SK-N-SH treated with all-trans-retinoic acid at 6 μM for 48 hours (cell line): Measurements from ENCODE around the gene CGN.

Experiments
- ATAC-seq: fragments of 200-7000 bp; cut with Tn5 transposase; 3 replicates; pipeline ENCODE4 v1.9.1; 2020; ENCODE audit warnings: mild to moderate bottlenecking, moderate library complexity
- ARNTL ChIP-seq: fragments of 450-650 bp; formaldehyde crosslinking; IDR thresholded peaks from 2 replicates; pipeline ENCODE4 v1.5.0; 2020; ENCODE audit warnings: low read depth, mild to moderate bottlenecking, moderate library complexity, borderline replicate concordance
- BACH2 ChIP-seq: fragments of 250-450 bp; sonication (Bioruptor Pico); IDR thresholded peaks from 2 replicates; pipeline ENCODE4 v1.9.0; 2021; ENCODE audit warnings: mild to moderate bottlenecking, borderline replicate concordance
- CSDC2 ChIP-seq: fragments of 250-450 bp; sonication (Bioruptor Pico); IDR thresholded peaks from 2 replicates; pipeline ENCODE4 v1.5.0; 2020; ENCODE audit warnings: mild to moderate bottlenecking, moderate library complexity
- ESRRG ChIP-seq: fragments of 250-450 bp; sonication (Bioruptor Pico); IDR thresholded peaks from 2 replicates; pipeline ENCODE4 v1.6.1; 2021; ENCODE audit warnings: mild to moderate bottlenecking
- GLIS3 ChIP-seq: fragments of 250-450 bp; sonication (Bioruptor Pico); IDR thresholded peaks from 2 replicates; pipeline ENCODE4 v1.5.0; 2020; ENCODE audit warnings: mild to moderate bottlenecking, moderate library complexity
- ISL1 ChIP-seq: fragments of 250-450 bp; sonication (Bioruptor Pico); IDR thresholded peaks from 2 replicates; pipeline ENCODE4 v2.1.2; 2022; ENCODE audit warnings: mild to moderate bottlenecking, moderate library complexity
- OSR1 ChIP-seq: fragments of 250-450 bp; sonication (Bioruptor Pico); IDR thresholded peaks from 2 replicates; pipeline ENCODE4 v1.8.0; 2022; ENCODE audit warnings: moderate library complexity, mild to moderate bottlenecking, inconsistent platforms
- PPARA ChIP-seq: fragments of 250-450 bp; sonication (Bioruptor Pico); IDR thresholded peaks from 2 replicates; pipeline ENCODE4 v1.5.0; 2020; ENCODE audit warnings: mild to moderate bottlenecking, borderline replicate concordance
- RARB ChIP-seq: fragments of 250-450 bp; sonication (Bioruptor Pico); IDR thresholded peaks from 2 replicates; pipeline ENCODE4 v1.8.0; 2021; ENCODE audit warnings: mild to moderate bottlenecking, moderate library complexity
- SNAI2 ChIP-seq: fragments of 250-450 bp; sonication (Bioruptor Pico); IDR thresholded peaks from 2 replicates; pipeline ENCODE4 v1.5.0; 2020; ENCODE audit warnings: mild to moderate bottlenecking, moderate library complexity
- TCF4 ChIP-seq: fragments of 250-450 bp; sonication (Bioruptor Pico); IDR thresholded peaks from 2 replicates; pipeline ENCODE4 v1.8.0; 2021; ENCODE audit warnings: mild to moderate bottlenecking, moderate library complexity, borderline replicate concordance
- TOX ChIP-seq: fragments of 250-450 bp; sonication (Bioruptor Pico); IDR thresholded peaks from 2 replicates; pipeline ENCODE4 v1.8.0; 2021; ENCODE audit warnings: mild to moderate bottlenecking, moderate library complexity, borderline replicate concordance
- ZFP3 ChIP-seq: fragments of 250-450 bp; sonication (Bioruptor Pico); IDR thresholded peaks from 2 replicates; pipeline ENCODE4 v1.5.0; 2020; ENCODE audit warnings: mild to moderate bottlenecking, moderate library complexity
- ZNF565 ChIP-seq: fragments of 450-650 bp; formaldehyde crosslinking; conservative IDR thresholded peaks from 2 replicates; pipeline ENCODE4 v1.5.0; 2020; ENCODE audit warnings: low read depth, mild to moderate bottlenecking, moderate library complexity
- ZNF70 ChIP-seq: fragments of 450-650 bp; formaldehyde crosslinking; IDR thresholded peaks from 2 replicates; pipeline ENCODE4 v1.5.0; 2020; ENCODE audit warnings: mild to moderate bottlenecking, moderate library complexity
- TF ChIP-seq, protein P1 (sequence below): fragments of 250-450 bp; sonication (Bioruptor Pico); IDR thresholded peaks from 2 replicates; pipeline ENCODE4 v1.8.0; 2020; ENCODE audit warnings: mild to moderate bottlenecking, moderate library complexity, borderline replicate concordance
- TF ChIP-seq, protein P2 (sequence below): fragments of 250-450 bp; sonication (Bioruptor Pico); IDR thresholded peaks from 2 replicates; pipeline ENCODE4 v1.5.1; 2020; ENCODE audit warnings: low read depth, mild to moderate bottlenecking, moderate library complexity
- TF ChIP-seq, protein P3 (sequence below): fragments of 250-450 bp; sonication (Bioruptor Pico); IDR thresholded peaks from 2 replicates; pipeline ENCODE4 v1.8.0; 2021; ENCODE audit warnings: low read depth, mild to moderate bottlenecking, moderate library complexity, borderline replicate concordance
- TF ChIP-seq, protein P4 (sequence below): fragments of 250-450 bp; sonication (Bioruptor Pico); IDR thresholded peaks from 2 replicates; pipeline ENCODE4 v1.5.1; 2021; ENCODE audit warnings: mild to moderate bottlenecking, moderate library complexity
- TF ChIP-seq, protein P5 (sequence below): fragments of 250-450 bp; sonication (Bioruptor Pico); IDR thresholded peaks from 2 replicates; pipeline ENCODE4 v1.5.0; 2020; ENCODE audit warnings: mild to moderate bottlenecking, moderate library complexity

Gene CGN

DNA sequence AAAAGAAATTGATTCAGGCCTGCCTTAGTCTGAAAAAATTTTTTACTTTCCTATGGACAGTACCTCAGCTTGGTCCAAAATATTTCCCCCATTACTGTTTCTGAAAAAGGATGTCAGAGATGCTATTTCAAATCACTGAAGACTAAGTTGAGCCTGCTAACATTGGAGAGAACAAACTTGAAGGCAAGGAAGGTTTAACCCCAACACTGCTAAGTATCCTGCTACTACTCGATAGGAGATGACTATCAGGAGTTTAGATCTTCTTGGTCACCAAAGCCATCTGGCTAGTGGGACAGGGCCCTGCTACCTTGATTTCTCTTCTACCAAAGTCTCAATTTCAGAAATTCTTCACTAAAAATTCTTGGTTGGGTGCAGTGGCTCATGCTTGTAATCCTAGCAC is 29.2 kb upstream of the CGN start (continued):
- TF ChIP-seq, protein P1, sequence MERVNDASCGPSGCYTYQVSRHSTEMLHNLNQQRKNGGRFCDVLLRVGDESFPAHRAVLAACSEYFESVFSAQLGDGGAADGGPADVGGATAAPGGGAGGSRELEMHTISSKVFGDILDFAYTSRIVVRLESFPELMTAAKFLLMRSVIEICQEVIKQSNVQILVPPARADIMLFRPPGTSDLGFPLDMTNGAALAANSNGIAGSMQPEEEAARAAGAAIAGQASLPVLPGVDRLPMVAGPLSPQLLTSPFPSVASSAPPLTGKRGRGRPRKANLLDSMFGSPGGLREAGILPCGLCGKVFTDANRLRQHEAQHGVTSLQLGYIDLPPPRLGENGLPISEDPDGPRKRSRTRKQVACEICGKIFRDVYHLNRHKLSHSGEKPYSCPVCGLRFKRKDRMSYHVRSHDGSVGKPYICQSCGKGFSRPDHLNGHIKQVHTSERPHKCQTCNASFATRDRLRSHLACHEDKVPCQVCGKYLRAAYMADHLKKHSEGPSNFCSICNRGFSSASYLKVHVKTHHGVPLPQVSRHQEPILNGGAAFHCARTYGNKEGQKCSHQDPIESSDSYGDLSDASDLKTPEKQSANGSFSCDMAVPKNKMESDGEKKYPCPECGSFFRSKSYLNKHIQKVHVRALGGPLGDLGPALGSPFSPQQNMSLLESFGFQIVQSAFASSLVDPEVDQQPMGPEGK (CRISPR knock-in tag): no peak
- TF ChIP-seq, protein P2, sequence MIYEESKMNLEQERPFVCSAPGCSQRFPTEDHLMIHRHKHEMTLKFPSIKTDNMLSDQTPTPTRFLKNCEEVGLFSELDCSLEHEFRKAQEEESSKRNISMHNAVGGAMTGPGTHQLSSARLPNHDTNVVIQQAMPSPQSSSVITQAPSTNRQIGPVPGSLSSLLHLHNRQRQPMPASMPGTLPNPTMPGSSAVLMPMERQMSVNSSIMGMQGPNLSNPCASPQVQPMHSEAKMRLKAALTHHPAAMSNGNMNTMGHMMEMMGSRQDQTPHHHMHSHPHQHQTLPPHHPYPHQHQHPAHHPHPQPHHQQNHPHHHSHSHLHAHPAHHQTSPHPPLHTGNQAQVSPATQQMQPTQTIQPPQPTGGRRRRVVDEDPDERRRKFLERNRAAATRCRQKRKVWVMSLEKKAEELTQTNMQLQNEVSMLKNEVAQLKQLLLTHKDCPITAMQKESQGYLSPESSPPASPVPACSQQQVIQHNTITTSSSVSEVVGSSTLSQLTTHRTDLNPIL (CRISPR knock-in tag): no peak
- TF ChIP-seq, all 23 proteins: peak for 0

DNA sequence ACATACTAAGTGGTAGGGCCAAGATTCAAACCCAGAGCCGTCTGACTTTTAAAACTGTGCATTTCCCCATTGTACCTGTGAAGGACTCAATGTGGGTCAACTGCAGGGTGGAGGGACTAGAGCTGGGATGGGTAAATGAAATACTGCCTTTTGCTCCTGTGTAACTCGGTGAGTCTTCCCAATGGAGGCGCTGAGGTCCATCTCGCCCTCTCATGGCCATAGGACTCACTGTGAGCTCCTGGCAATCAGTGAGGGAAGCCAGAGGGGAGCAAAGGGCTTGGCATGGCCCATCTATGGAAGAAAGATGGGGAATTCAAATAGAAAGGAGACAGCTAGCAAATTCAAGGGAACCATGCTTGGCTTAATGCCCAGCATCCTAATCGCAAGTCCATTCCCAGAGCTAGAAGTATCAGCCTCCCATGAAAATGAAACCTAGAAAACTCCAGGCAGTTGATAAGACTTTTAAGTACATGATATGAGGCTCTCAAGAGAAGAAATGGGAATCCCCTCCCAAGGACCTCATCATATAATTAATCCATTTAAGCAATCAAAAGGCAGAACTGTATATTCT is 25.4 kb upstream of the CGN start:
- ATAC-seq: peak; percentile 51
- TF ChIP-seq TCF4 (CRISPR knock-in tag) (no peak), ARNTL (CRISPR knock-in tag) (no peak), BACH2 (CRISPR knock-in tag) (no peak), RARB (no peak), PPARA (CRISPR knock-in tag) (no peak), GLIS3 (CRISPR knock-in tag) (no peak), TOX (CRISPR knock-in tag) (no peak), SNAI2 (CRISPR knock-in tag) (no peak), CSDC2 (CRISPR knock-in tag) (no peak), ZNF565 (CRISPR knock-in tag) (no peak), ISL1 (CRISPR knock-in tag) (no peak), ESRRG (no peak), OSR1 (CRISPR knock-in tag) (no peak), ZFP3 (no peak), ZNF70 (CRISPR knock-in tag) (no peak)
- TF ChIP-seq, protein P3, sequence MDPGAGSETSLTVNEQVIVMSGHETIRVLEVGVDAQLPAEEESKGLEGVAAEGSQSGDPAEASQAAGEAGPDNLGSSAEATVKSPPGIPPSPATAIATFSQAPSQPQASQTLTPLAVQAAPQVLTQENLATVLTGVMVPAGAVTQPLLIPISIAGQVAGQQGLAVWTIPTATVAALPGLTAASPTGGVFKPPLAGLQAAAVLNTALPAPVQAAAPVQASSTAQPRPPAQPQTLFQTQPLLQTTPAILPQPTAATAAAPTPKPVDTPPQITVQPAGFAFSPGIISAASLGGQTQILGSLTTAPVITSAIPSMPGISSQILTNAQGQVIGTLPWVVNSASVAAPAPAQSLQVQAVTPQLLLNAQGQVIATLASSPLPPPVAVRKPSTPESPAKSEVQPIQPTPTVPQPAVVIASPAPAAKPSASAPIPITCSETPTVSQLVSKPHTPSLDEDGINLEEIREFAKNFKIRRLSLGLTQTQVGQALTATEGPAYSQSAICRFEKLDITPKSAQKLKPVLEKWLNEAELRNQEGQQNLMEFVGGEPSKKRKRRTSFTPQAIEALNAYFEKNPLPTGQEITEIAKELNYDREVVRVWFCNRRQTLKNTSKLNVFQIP (CRISPR knock-in tag): no peak
- TF ChIP-seq, protein P2 (CRISPR knock-in tag): no peak
- TF ChIP-seq, protein P1 (CRISPR knock-in tag): no peak
- TF ChIP-seq, protein P4, sequence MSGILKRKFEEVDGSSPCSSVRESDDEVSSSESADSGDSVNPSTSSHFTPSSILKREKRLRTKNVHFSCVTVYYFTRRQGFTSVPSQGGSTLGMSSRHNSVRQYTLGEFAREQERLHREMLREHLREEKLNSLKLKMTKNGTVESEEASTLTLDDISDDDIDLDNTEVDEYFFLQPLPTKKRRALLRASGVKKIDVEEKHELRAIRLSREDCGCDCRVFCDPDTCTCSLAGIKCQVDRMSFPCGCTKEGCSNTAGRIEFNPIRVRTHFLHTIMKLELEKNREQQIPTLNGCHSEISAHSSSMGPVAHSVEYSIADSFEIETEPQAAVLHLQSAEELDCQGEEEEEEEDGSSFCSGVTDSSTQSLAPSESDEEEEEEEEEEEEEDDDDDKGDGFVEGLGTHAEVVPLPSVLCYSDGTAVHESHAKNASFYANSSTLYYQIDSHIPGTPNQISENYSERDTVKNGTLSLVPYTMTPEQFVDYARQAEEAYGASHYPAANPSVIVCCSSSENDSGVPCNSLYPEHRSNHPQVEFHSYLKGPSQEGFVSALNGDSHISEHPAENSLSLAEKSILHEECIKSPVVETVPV (CRISPR knock-in tag): no peak
- TF ChIP-seq, protein P5, sequence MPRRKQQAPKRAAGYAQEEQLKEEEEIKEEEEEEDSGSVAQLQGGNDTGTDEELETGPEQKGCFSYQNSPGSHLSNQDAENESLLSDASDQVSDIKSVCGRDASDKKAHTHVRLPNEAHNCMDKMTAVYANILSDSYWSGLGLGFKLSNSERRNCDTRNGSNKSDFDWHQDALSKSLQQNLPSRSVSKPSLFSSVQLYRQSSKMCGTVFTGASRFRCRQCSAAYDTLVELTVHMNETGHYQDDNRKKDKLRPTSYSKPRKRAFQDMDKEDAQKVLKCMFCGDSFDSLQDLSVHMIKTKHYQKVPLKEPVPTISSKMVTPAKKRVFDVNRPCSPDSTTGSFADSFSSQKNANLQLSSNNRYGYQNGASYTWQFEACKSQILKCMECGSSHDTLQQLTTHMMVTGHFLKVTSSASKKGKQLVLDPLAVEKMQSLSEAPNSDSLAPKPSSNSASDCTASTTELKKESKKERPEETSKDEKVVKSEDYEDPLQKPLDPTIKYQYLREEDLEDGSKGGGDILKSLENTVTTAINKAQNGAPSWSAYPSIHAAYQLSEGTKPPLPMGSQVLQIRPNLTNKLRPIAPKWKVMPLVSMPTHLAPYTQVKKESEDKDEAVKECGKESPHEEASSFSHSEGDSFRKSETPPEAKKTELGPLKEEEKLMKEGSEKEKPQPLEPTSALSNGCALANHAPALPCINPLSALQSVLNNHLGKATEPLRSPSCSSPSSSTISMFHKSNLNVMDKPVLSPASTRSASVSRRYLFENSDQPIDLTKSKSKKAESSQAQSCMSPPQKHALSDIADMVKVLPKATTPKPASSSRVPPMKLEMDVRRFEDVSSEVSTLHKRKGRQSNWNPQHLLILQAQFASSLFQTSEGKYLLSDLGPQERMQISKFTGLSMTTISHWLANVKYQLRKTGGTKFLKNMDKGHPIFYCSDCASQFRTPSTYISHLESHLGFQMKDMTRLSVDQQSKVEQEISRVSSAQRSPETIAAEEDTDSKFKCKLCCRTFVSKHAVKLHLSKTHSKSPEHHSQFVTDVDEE (CRISPR knock-in tag): no peak
